ENCODE data around the gene PPIL6. TPM values are rescaled to one million over a fixed set of nuclear protein-coding genes. Genes with fewer than 3 reads are reported as not detected.

Gene PPIL6
- total RNA-seq, 2 experiments from 2014 or later = 0.17 to 0.22 TPM

- no peak overlapping the region for H3K4me3 Mint-ChIP-seq
- H3K36me3 Mint-ChIP-seq (ENCODE audit: low read depth) = peaks cover 90% of the 10 kb centered on the region
- no peak for DNase-seq
- H3K27ac Mint-ChIP-seq = no peak overlapping the region
- ChIA-PET POLR2A (no interaction called here), CTCF (interaction anchor here (1.3 kb wide), 1 partner anchor 13 kb away, joined by 4 read pairs; no protein-coding TSS in a partner anchor)
- no peaks in the 10 kb centered on the region for H3K27me3 Mint-ChIP-seq
- peaks cover 26% of the 10 kb centered on the region for H3K4me1 Mint-ChIP-seq
- H3K9me3 Mint-ChIP-seq = peaks cover 28% of the 10 kb centered on the region
Observed at GRCh38 chr6:109360791-109361190, 79.6 kb downstream of the PPIL6 start.

GRCh38 chr6:109360281-109360680 lies 80.1 kb downstream of the PPIL6 start:
- DNase-seq = no peak
- Mint-ChIP-seq H3K9me3 (peaks cover 28% of the 10 kb centered on the region), H3K27me3 (no peaks in the 10 kb centered on the region), H3K4me3 (no peak overlapping the region), H3K36me3 (ENCODE audit: low read depth) (peaks cover 91% of the 10 kb centered on the region), H3K4me1 (peaks cover 26% of the 10 kb centered on the region), H3K27ac (no peak overlapping the region)
- ChIA-PET POLR2A (no interaction called here), CTCF (interaction anchor here (1.3 kb wide), 1 partner anchor 14 kb away, joined by 4 read pairs; no protein-coding TSS in a partner anchor)

GRCh38 chr6:109359248-109359647 lies 81.2 kb downstream of the PPIL6 start:
- POLR2A ChIA-PET = no interaction called here
- DNase-seq = no peak
- Mint-ChIP-seq H3K36me3 (ENCODE audit: low read depth) (peaks cover 89% of the 10 kb centered on the region), H3K9me3 (peaks cover 28% of the 10 kb centered on the region), H3K27me3 (no peaks in the 10 kb centered on the region), H3K4me1 (peaks cover 20% of the 10 kb centered on the region), H3K27ac (no peak overlapping the region), H3K4me3 (no peak overlapping the region)
- CTCF ChIA-PET = interaction anchor here (1.1 kb wide), 1 partner anchor 17 kb away, joined by 3 read pairs; no protein-coding TSS in a partner anchor

GRCh38 chr6:109358204-109358603 lies 82.2 kb downstream of the PPIL6 start:
- peaks cover 14% of the 10 kb centered on the region for H3K4me1 Mint-ChIP-seq
- POLR2A ChIA-PET = no interaction called here
- no peaks in the 10 kb centered on the region for H3K27me3 Mint-ChIP-seq
- H3K9me3 Mint-ChIP-seq = peaks cover 25% of the 10 kb centered on the region
- peaks cover 83% of the 10 kb centered on the region for H3K36me3 Mint-ChIP-seq (ENCODE audit: low read depth)
- no peak overlapping the region for H3K4me3 Mint-ChIP-seq
- CTCF ChIA-PET = interaction anchor here (1.1 kb wide), 1 partner anchor 16 kb away, joined by 3 read pairs; no protein-coding TSS in a partner anchor
- H3K27ac Mint-ChIP-seq = no peak overlapping the region
- no peak for DNase-seq

GRCh38 chr6:109356237-109356636 lies 84.2 kb downstream of the PPIL6 start:
- H3K27ac Mint-ChIP-seq = no peak overlapping the region
- peaks cover 19% of the 10 kb centered on the region for H3K4me1 Mint-ChIP-seq
- no peak for DNase-seq
- POLR2A ChIA-PET = no interaction called here
- CTCF ChIA-PET = interaction anchor here (1.2 to 2.0 kb wide), 2 partner anchors 18 to 175 kb away, joined by 3 to 4 read pairs; no protein-coding TSS in a partner anchor
- no peak overlapping the region for H3K4me3 Mint-ChIP-seq
- peaks cover 80% of the 10 kb centered on the region for H3K36me3 Mint-ChIP-seq (ENCODE audit: low read depth)
- H3K27me3 Mint-ChIP-seq = no peaks in the 10 kb centered on the region
- peaks cover 19% of the 10 kb centered on the region for H3K9me3 Mint-ChIP-seq

- ChIA-PET POLR2A (interaction anchor here (0.7 kb wide), 1 partner anchor 82 kb away, joined by 5 read pairs; no protein-coding TSS in a partner anchor), CTCF (no interaction called here)
- H3K9me3 Mint-ChIP-seq = peaks cover 3% of the 10 kb centered on the region
- no peak for DNase-seq
- H3K4me3 Mint-ChIP-seq = no peak overlapping the region
- peaks cover 11% of the 10 kb centered on the region for H3K4me1 Mint-ChIP-seq
- H3K27me3 Mint-ChIP-seq = no peaks in the 10 kb centered on the region
- H3K27ac Mint-ChIP-seq = no peak overlapping the region
- peaks cover 35% of the 10 kb centered on the region for H3K36me3 Mint-ChIP-seq (ENCODE audit: low read depth)
Observed at GRCh38 chr6:109351231-109352130, 88.9 kb downstream of the PPIL6 start.

GRCh38 chr6:109349419-109349987 lies 90.9 kb downstream of the PPIL6 start:
- Mint-ChIP-seq H3K36me3 (ENCODE audit: low read depth) (peaks cover 22% of the 10 kb centered on the region), H3K9me3 (no peaks in the 10 kb centered on the region), H3K27ac (no peak overlapping the region), H3K4me3 (no peak overlapping the region), H3K4me1 (peaks cover 11% of the 10 kb centered on the region), H3K27me3 (no peaks in the 10 kb centered on the region)
- POLR2A ChIA-PET = no interaction called here
- CTCF ChIA-PET = interaction anchor here (0.7 to 1.4 kb wide), 3 partner anchors 13 to 132 kb away, joined by 4 read pairs; no protein-coding TSS in a partner anchor
- DNase-seq = no peak

GRCh38 chr6:109348226-109348625 lies 92.2 kb downstream of the PPIL6 start:
- Mint-ChIP-seq H3K27ac (no peak overlapping the region), H3K4me1 (peaks cover 11% of the 10 kb centered on the region), H3K27me3 (no peaks in the 10 kb centered on the region), H3K4me3 (no peak overlapping the region), H3K36me3 (ENCODE audit: low read depth) (peaks cover 17% of the 10 kb centered on the region), H3K9me3 (no peaks in the 10 kb centered on the region)
- ChIA-PET CTCF (interaction anchor here (0.6 to 1.4 kb wide), 3 partner anchors 25 to 178 kb away, joined by 3 to 4 read pairs (median 3); no protein-coding TSS in a partner anchor), POLR2A (no interaction called here)
- DNase-seq = no peak

GRCh38 chr6:109347779-109348178 lies 92.6 kb downstream of the PPIL6 start:
- Mint-ChIP-seq H3K4me1 (peaks cover 11% of the 10 kb centered on the region), H3K9me3 (no peaks in the 10 kb centered on the region), H3K36me3 (ENCODE audit: low read depth) (peaks cover 13% of the 10 kb centered on the region), H3K4me3 (no peak overlapping the region), H3K27ac (no peak overlapping the region), H3K27me3 (no peaks in the 10 kb centered on the region)
- POLR2A ChIA-PET = no interaction called here
- DNase-seq = no peak
- CTCF ChIA-PET = interaction anchor here (1.0 kb wide), 1 partner anchor 24 kb away, joined by 3 read pairs; no protein-coding TSS in a partner anchor

- H3K27me3 Mint-ChIP-seq = no peaks in the 10 kb centered on the region
- POLR2A ChIA-PET = no interaction called here
- H3K4me1 Mint-ChIP-seq = no peaks in the 10 kb centered on the region
- DNase-seq = no peak
- CTCF ChIA-PET = no interaction called here
- no peaks in the 10 kb centered on the region for H3K9me3 Mint-ChIP-seq
- H3K36me3 Mint-ChIP-seq (ENCODE audit: low read depth) = no peaks in the 10 kb centered on the region
- no peak overlapping the region for H3K27ac Mint-ChIP-seq
- H3K4me3 Mint-ChIP-seq = no peak overlapping the region
Observed at GRCh38 chr6:109345986-109346385, 94.4 kb downstream of the PPIL6 start.

- no peak for DNase-seq
- Mint-ChIP-seq H3K9me3 (no peaks in the 10 kb centered on the region), H3K27me3 (no peaks in the 10 kb centered on the region), H3K4me1 (no peaks in the 10 kb centered on the region), H3K27ac (no peak overlapping the region), H3K4me3 (no peak overlapping the region), H3K36me3 (ENCODE audit: low read depth) (no peaks in the 10 kb centered on the region)
- ChIA-PET POLR2A (no interaction called here), CTCF (no interaction called here)
Observed at GRCh38 chr6:109344226-109344625, 96.2 kb downstream of the PPIL6 start.

- POLR2A ChIA-PET = no interaction called here
- no peaks in the 10 kb centered on the region for H3K36me3 Mint-ChIP-seq (ENCODE audit: low read depth)
- CTCF ChIA-PET = interaction anchor here (1.0 kb wide), 1 partner anchor 26 kb away, joined by 3 read pairs; no protein-coding TSS in a partner anchor
Observed at GRCh38 chr6:109343518-109343917, 96.9 kb downstream of the PPIL6 start.

GRCh38 chr6:109342911-109343310 lies 97.5 kb downstream of the PPIL6 start:
- ChIA-PET POLR2A (no interaction called here), CTCF (interaction anchor here (1.0 kb wide), 1 partner anchor 25 kb away, joined by 3 read pairs; no protein-coding TSS in a partner anchor)
- H3K27me3 Mint-ChIP-seq = no peaks in the 10 kb centered on the region
- no peak overlapping the region for H3K4me3 Mint-ChIP-seq
- H3K27ac Mint-ChIP-seq = no peak overlapping the region
- H3K36me3 Mint-ChIP-seq (ENCODE audit: low read depth) = no peaks in the 10 kb centered on the region
- no peaks in the 10 kb centered on the region for H3K4me1 Mint-ChIP-seq
- no peaks in the 10 kb centered on the region for H3K9me3 Mint-ChIP-seq
- DNase-seq = no peak

More at GRCh38 chr6:109343518-109343917, 96.9 kb downstream of the PPIL6 start:
- Mint-ChIP-seq H3K9me3 (no peaks in the 10 kb centered on the region), H3K4me3 (no peak overlapping the region), H3K27me3 (no peaks in the 10 kb centered on the region), H3K27ac (no peak overlapping the region), H3K4me1 (no peaks in the 10 kb centered on the region)
- DNase-seq = no peak

Data from activated CD4-positive, alpha-beta T cell treated with anti-CD3 and anti-CD28 coated beads, Interleukin-2, amount 10 ng/mL, durations not matched to agents 7 days and 5 days (primary cell).